Raji (cell line): ENCODE data around the gene ATP10A.

Source experiments
- POLR2A ChIP-seq: IDR thresholded peaks from 2 replicates; pipeline ENCODE4 v1.6.1; 2011; ENCODE audit warnings: low read depth, low read length, control low read depth; ENCODE audit not compliant: insufficient read depth

The ATP10A gene

DNA sequence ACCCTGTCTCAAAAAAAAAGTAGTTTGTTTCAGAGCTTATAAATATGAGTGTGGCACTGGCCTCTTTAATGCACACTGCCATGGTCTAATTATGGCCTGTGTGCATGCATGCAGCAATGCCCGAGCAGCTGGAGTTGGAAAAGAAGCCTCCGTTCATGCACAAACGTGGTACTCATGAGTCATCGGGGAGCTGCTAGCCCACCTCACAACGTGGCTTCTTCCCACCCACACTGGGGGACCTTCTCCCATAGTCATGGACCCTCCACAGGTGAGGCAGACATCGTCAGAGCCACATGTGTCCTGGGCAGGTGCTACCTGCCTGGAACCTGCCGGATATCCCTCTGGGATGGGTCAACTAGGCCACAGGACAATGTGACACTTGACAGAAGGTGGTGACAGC is 66.7 kb downstream of the ATP10A start:
- no peak for TF ChIP-seq POLR2A

GRCh38 chr15:25795712-25796111 is 67.4 kb downstream of the ATP10A start:
- TF ChIP-seq POLR2A: no peak

DNA sequence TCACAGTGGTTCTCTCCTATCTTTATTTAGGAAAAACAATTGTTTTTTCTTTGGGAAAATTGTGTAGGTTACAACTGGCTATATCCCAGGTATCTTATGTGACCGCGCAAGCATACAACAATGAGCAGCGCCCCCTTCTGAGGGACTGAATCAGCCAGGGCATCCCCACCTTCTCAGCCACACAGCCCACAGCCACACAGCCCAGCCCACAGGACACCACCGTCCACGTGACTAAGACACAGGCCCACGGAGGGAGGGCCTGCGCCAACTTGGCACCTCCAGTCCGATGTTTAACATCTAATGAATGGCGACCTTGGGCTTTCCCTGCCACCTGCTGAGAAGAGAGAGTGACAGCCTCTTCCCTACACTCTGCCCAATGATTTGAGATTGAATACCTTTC is 68.1 kb downstream of the ATP10A start:
- TF ChIP-seq POLR2A: no peak

DNA sequence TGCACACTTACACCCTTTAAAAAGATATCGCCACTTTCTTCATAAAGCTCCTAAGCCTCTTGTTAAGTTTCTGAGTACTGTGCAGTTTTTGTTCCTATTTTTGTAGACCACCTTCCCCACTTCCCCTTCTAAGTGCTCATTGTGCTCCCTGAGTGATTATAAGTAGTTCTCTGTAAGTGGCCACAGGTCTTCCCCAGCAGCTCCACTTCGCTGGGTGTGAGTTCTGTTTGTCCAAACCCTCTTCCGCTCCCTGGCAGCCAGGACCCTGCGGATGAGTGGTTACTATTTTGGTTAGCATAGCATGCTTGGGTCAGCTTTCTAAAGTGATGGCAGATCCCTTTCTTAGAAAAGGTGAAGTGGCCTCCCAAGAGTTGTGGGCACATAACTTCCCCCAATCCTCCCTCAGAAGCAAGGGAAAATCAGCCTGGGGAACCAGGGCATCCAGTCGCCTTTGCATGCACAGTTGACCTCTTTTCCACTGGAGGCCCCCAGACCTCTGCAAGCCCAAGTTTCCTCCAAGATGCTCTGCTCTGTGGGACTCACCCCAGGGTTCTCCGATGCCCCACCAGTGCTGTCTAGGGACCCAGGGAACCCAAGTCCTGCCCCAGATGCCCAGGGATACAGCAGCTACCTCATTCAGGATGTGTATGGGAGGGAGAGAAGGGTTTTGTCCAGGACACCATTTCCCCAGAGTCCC is 69.6 kb downstream of the ATP10A start:
- no peak for TF ChIP-seq POLR2A

DNA sequence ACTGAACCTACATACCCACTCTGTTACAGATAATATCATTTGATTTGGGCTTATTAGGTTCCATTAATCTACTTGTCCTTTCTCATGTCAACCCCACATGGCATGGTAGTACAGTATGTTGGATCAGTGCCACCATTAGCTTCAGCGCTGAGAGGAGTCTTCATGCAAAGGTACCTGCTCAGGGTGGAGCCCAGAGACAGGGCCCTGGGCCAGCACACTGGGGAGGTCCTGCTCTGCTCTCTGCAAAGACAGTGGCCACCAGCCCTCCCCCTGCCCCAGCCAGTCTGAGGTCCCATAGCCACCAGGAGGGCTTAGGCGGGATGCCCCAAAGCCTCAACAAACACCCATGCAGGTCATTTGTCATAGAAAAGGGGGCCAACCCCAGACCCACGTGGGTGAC is 71.0 kb downstream of the ATP10A start:
- TF ChIP-seq POLR2A: no peak

DNA sequence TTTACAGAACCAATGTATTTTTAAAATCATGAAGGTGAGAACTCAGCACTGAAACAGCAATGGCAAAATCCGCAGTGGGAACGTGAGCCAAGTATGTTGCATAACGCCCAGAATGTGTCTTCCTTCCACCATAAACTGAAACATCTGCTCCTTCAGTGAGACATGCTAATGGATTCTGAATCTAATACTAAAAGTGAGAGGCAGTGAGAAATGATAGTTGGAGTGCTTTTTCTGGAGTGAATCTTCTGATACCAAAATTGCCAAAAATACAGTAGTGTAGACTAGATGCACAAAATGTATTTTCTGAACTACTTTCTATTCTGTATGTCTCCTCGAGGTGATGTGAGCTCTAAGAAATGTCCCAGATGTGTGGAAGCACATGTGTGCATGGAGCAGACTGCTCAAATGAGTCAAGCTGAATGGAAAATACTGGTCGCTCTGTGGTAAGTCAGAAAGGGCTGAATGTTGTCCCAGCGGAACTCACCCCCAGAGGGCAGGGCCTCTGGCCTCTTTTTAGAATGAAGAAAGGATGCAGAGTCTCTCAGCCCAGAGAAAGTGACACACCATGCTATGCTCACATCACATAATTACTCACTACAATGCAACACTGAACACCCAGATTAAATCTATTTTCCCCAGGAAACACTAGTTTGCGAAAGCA is 73.0 kb downstream of the ATP10A start:
- TF ChIP-seq POLR2A: no peak

- no peak for TF ChIP-seq POLR2A
Measured at GRCh38 chr15:25789616-25789999, 73.5 kb downstream of the ATP10A start.

GRCh38 chr15:25789211-25789610 is 73.9 kb downstream of the ATP10A start:
- no peak for TF ChIP-seq POLR2A

DNA sequence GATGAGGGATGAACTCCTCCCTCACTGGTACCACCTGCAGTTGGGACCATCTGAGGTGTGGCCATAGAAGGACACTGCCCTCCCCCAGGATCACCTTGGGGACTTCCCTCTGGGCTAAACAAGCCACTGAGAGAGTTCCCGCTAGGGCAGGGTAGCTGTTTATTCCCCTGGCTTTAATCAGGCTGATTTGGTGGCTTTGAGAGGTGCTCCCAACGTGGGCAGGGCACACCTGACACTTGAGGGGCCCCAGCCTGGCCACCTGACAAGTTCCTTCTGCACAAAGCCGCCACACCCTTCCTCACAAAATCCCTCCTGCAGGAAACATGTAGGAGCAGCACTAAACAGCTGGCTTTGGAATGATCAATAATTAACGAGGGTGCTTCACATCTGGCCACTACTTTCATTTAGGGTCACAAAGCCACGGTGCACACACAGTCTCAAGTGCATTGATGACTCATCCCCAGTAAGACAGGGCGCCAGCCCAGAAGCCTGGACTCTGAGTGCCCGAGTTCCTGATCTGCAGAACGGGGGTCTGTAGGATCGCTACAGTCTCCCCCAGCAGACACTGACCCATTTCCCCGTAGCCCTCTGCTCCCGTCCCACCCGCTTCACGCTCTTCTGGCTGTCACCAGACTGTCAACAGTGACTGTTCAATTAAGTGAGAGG is 75.1 kb downstream of the ATP10A start:
- TF ChIP-seq POLR2A: no peak

- TF ChIP-seq POLR2A: no peak
Measured at GRCh38 chr15:25787381-25787780, 75.7 kb downstream of the ATP10A start.

GRCh38 chr15:25786040-25786439 is 77.1 kb downstream of the ATP10A start:
- no peak for TF ChIP-seq POLR2A

GRCh38 chr15:25785641-25786025 is 77.5 kb downstream of the ATP10A start:
- no peak for TF ChIP-seq POLR2A

- TF ChIP-seq POLR2A: no peak
Measured at GRCh38 chr15:25784876-25785640, 78.1 kb downstream of the ATP10A start.

DNA sequence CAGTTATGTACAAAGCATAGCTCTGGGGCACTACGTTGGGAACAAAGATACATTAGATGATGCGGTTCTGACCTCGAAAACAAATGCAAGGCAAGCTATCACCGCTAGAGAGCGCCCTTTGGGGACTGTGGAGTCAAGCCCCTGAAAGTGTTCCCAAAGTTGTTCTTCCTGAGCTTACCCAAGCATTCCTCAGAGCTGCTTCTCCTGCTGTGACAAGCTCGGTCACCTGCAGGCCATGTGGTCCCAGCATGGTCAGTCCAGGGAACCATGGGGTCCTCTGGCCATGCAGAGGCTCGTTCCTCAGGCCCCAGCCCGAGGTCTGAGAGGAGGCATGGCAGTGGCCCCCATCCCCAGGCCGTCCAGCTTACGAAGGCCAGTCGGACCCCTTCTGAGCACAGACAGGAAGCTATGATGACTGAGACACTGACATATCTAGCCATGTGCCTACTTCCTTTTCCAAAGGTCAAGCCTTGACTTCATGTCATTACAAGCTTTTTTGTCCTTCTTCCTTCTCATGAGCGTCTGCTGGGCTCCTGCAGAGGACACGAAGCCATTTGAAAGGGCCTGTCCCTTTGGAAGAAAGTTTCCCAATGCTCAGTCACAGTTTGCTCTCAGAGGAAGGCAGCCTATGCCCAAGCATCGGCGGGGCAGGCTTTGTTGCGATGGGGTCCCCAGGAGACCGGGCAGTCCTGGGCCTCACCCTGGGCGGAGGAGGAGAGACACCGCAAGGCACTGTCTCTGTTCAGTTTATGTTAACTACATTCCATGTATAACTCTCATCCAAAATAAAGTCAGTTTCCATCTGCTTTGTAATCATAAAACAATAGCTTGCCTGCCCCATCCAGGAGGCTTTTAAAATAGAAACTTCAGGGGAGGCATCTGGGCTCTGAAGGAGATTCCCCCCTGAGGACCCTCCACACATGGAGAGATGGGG is 79.3 kb downstream of the ATP10A start:
- no peak for TF ChIP-seq POLR2A
